Activated CD8-positive, alpha-beta T cell treated with anti-CD3 and anti-CD28 coated beads for 36 hours (primary cell): ENCODE measurements around the gene STKLD1. TPM values are rescaled to one million over a fixed set of nuclear protein-coding genes. Genes with fewer than 3 reads are reported as not detected.
"Not testable (repeated sequence)": the region's sequence is repeated elsewhere in the genome, so short reads cannot be mapped to it uniquely, and the experiment has no call there.

ENCODE experiments used
- ATAC-seq: fragments of 200-7000 bp; cut with Tn5 transposase; one replicate; pipeline ENCODE4 v1.10.0; 2021; ENCODE audit warnings: mild to moderate bottlenecking, moderate library complexity
- CTCF ChIA-PET: fragments of 350-600 bp; sonication (Branson Sonifier 250); formaldehyde crosslinking; loops from one replicate; lab custom pipeline; 2021; ENCODE audit warnings: antibody characterized with exemption; lab: Charles Lee
- POLR2A ChIA-PET: fragments of 350-600 bp; sonication (Branson Sonifier 250); formaldehyde crosslinking; loops from one replicate; lab custom pipeline; 2021; ENCODE audit warnings: antibody characterized with exemption; lab: Charles Lee
- DNase-seq: peaks from one replicate; pipeline ENCODE4 v3.0.0-alpha.2; 2020
- H3K27ac Mint-ChIP-seq: one replicate; pipeline ENCODE4 v1.8.0; 2021; ENCODE audit warnings: mild to moderate bottlenecking, mixed read lengths
- H3K27me3 Mint-ChIP-seq: one replicate; pipeline ENCODE4 v1.8.0; 2021; ENCODE audit warnings: mixed read lengths
- H3K36me3 Mint-ChIP-seq: one replicate; pipeline ENCODE4 v1.8.0; 2021; ENCODE audit warnings: low read depth, mixed read lengths
- H3K4me1 Mint-ChIP-seq: one replicate; pipeline ENCODE4 v1.8.0; 2021; ENCODE audit warnings: low read depth, mixed read lengths
- H3K4me3 Mint-ChIP-seq: one replicate; pipeline ENCODE4 v1.8.0; 2021; ENCODE audit warnings: mild to moderate bottlenecking, moderate library complexity, mixed read lengths
- H3K9me3 Mint-ChIP-seq: one replicate; pipeline ENCODE4 v1.8.0; 2021; ENCODE audit warnings: mixed read lengths
- CTCF ChIP-seq: fragments of 200-600 bp; IDR thresholded peaks from one replicate; pipeline ENCODE4 v1.8.0; 2022; ENCODE audit warnings: antibody characterized with exemption, mild to moderate bottlenecking
- intact Hi-C: fragments of 100-400 bp; cut with micrococcal nuclease; formaldehyde crosslinking; loops from one replicate; pipeline ENCODE4 v1.10.0; 2022
- total RNA-seq, 2 experiments: library from RNA; stranded (reverse); gene quantifications; one replicate each; pipeline ENCODE4 v1.2.3, GENCODE V29; 2021

The STKLD1 gene
- total RNA-seq, 2 experiments from 2014 or later: 0.45 to 0.52 TPM

- ATAC-seq (no peak), DNase-seq (no peak)
- no peaks in the 10 kb centered on the region for H3K27me3 Mint-ChIP-seq
- no peak overlapping the region for H3K4me3 Mint-ChIP-seq
- intact Hi-C loops: no loop called here
- no peaks in the 10 kb centered on the region for H3K9me3 Mint-ChIP-seq
- H3K36me3 Mint-ChIP-seq: no peaks in the 10 kb centered on the region
- H3K27ac Mint-ChIP-seq: no peak overlapping the region
- POLR2A ChIA-PET: no interaction called here
- CTCF ChIA-PET: no interaction called here
- no peaks in the 10 kb centered on the region for H3K4me1 Mint-ChIP-seq
- no peak for TF ChIP-seq CTCF
Observed at GRCh38 chr9:133448487-133448972, 72.4 kb downstream of the STKLD1 start.

GRCh38 chr9:133449760-133450159 lies 73.6 kb downstream of the STKLD1 start:
- intact Hi-C loops: no loop called here
- no peak for TF ChIP-seq CTCF
- H3K9me3 Mint-ChIP-seq: no peaks in the 10 kb centered on the region
- H3K27me3 Mint-ChIP-seq: no peaks in the 10 kb centered on the region
- ChIA-PET CTCF (no interaction called here), POLR2A (no interaction called here)
- H3K4me3 Mint-ChIP-seq: no peak overlapping the region
- no peak overlapping the region for H3K27ac Mint-ChIP-seq
- DNase-seq (no peak), ATAC-seq (no peak)
- H3K4me1 Mint-ChIP-seq: no peaks in the 10 kb centered on the region
- H3K36me3 Mint-ChIP-seq: no peaks in the 10 kb centered on the region

GRCh38 chr9:133451865-133452264 lies 75.7 kb downstream of the STKLD1 start:
- ATAC-seq, intact Hi-C loops, H3K27me3 Mint-ChIP-seq, CTCF ChIA-PET, H3K36me3 Mint-ChIP-seq, H3K4me3 Mint-ChIP-seq, H3K4me1 Mint-ChIP-seq, H3K9me3 Mint-ChIP-seq, DNase-seq, H3K27ac Mint-ChIP-seq, POLR2A ChIA-PET: not testable (repeated sequence)

- ChIA-PET CTCF (no interaction called here), POLR2A (no interaction called here)
- no peaks in the 10 kb centered on the region for H3K9me3 Mint-ChIP-seq
- ATAC-seq (no peak), DNase-seq (no peak)
- no peaks in the 10 kb centered on the region for H3K4me1 Mint-ChIP-seq
- H3K4me3 Mint-ChIP-seq: no peak overlapping the region
- no peaks in the 10 kb centered on the region for H3K36me3 Mint-ChIP-seq
- TF ChIP-seq CTCF: no peak
- no peak overlapping the region for H3K27ac Mint-ChIP-seq
- H3K27me3 Mint-ChIP-seq: no peaks in the 10 kb centered on the region
- intact Hi-C loops: no loop called here
Observed at GRCh38 chr9:133452562-133452961, 76.4 kb downstream of the STKLD1 start.

- Mint-ChIP-seq H3K4me1 (no peaks in the 10 kb centered on the region), H3K36me3 (no peaks in the 10 kb centered on the region), H3K4me3 (no peak overlapping the region), H3K27me3 (no peaks in the 10 kb centered on the region), H3K9me3 (no peaks in the 10 kb centered on the region), H3K27ac (no peak overlapping the region)
- ChIA-PET CTCF (no interaction called here), POLR2A (no interaction called here)
- ATAC-seq (no peak), DNase-seq (no peak)
- intact Hi-C loops: no loop called here
- no peak for TF ChIP-seq CTCF
Observed at GRCh38 chr9:133453651-133454050, 77.5 kb downstream of the STKLD1 start.
